Activated CD8-positive, alpha-beta memory T cell treated with anti-CD3 and anti-CD28 coated beads for 4 hours (primary cell): Measurements from ENCODE around the gene RHOBTB3.

Source experiments
- DNase-seq, 2 donors: peaks; one replicate each; pipeline ENCODE4 v3.0.0-alpha.2; 2020; ENCODE audit warnings: low read depth in 2 of 2

The RHOBTB3 gene

GRCh38 chr5:95731571-95732554, 727 bp downstream of the RHOBTB3 start:
- no peak for DNase-seq

DNA sequence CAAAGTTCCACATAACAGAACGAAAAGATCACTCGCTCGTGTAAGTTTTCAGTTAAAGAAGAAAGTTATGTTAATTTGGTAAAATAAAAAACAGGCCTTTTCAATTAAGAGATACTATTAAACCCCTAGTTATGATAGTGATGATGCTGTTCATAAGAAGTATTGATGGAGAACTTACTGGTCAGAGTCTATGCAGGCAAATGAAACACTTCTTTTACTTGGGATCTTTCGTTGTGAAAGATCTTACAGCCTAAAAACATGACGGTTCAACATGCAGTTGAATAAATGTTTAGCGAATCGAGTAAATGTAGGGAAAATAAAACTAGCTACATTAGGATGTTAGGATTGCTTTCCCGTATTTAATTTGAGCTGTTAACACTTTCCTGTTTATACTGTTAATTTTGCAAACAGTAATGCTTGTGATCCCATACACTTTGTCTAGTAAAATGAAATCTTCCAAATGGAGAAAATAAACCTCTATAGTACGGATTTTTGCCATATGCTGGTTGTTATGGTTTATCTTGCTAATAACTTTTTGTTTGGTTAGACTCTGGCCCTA, 2.0 kb downstream of the RHOBTB3 start:
- DNase-seq, result no peak

DNA sequence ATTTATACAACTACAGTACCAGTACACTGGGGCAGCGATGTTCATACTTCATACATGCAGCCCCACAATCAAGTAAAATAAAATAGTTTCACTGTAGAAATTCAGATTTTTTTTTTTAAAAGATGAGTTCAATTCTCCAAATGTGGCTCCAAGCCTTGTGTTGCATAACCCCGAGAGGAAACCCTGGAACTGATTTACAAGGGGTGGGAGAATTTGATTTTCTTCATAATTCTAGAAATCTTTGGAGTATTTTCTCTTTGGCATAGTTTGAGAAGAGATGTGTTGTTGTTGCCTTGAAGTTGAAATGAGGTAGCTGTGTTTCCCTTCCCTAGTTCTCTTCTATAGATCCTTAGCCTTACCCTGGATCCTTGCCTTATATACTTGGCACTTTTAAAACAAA, 3.1 kb downstream of the RHOBTB3 start:
- no peak for DNase-seq

- no peak for DNase-seq
Measured at GRCh38 chr5:95734906-95735305, 3.8 kb downstream of the RHOBTB3 start.

DNA sequence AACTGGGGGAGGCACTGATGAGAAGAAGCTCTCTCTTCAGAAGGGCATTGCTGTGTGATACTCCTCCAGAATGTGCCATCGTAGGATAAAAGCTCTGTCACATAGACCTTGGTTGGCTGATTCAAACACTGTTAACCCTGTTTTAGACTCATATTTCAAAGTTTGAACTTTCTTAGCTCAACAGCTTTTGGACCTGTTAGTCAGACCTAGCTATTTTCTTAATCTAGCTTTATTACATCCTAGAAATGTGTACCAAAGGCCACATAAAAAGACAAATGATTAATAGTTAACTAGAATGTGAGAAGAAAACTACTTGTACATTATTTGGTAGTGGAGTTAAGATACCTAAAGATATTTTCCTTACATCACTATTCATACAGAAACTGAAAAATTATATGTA, 4.3 kb downstream of the RHOBTB3 start:
- no peak for DNase-seq

GRCh38 chr5:95738072-95738471, 6.9 kb downstream of the RHOBTB3 start:
- no peak for DNase-seq

DNA sequence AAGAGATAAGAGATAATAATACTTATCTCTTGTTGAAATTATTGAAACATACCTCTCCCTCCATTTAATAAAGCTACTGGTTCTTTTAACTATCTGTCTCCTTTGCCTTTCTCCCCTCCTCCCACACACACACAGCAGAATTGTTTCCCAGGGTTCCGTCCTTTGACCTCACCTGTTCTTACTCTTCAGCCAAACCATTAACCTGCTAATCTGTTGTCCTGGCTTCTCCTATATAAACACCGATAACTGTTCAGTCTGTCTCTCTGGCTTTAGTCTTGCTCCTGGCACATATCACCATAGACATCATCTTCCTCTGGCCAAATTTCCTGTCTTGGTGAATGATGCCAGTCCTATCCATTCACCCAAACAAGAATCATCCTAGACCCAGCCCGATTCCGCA, 7.7 kb downstream of the RHOBTB3 start:
- no peak for DNase-seq

DNA sequence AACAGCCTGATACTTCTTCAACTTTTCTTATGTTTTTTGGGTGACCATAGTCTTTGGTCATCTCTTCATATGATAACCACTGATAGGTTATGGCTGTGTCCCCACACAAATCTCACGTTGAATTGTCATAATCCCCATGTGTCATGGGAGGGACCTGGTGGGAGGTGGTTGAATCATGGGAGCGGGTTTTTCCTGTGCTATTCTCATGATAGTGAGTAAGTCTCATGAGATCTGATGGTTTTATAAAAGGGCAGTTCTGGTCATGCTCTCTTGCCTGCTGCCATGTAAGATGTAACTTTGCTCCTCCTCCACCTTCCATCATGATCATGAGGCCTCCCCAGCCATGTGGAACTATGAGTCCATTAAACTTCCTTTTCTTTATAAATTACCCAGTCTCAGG, 8.7 kb downstream of the RHOBTB3 start:
- DNase-seq, result no peak

DNA sequence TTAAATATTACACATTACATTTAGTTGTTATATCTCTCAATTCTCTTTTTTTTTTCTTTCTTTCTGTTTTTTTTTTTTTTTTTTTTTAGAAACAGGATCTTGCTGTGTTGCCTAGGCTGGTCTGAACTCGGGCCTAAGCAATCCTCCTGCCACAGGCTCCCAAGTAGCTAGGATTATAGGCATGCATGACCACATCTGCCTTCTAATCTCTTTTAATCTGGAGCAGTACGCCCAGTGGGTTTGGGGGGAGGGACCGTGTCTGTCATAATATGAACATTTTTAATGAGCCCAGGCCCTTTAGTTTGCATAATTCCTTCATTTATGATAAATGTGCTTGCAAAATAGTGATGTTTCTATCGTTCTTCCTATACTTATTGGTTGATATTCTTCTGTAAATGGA, 10.3 kb downstream of the RHOBTB3 start:
- DNase-seq, result no peak

DNA sequence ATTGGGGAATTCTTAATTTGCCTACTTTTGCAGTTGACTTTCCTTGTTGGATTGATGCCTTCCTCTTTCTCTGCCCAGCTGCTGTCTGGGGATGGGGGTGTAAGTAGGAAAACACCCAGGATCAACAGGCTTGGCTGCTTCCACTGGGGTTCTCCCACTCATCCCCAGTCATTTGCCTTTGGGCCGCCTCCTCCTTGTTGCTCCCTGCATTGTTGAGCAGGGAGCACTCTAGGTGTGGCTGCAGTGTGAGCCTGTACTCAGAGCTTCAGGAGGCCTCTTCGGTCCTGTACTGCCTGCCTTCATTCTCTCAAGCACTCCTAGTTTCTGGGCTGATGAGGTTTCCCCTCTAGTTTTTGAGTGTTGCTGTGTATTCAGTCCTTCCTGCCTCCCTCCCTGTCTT, 12.1 kb downstream of the RHOBTB3 start:
- no peak for DNase-seq

GRCh38 chr5:95743877-95744276, 12.7 kb downstream of the RHOBTB3 start:
- no peak for DNase-seq

DNA sequence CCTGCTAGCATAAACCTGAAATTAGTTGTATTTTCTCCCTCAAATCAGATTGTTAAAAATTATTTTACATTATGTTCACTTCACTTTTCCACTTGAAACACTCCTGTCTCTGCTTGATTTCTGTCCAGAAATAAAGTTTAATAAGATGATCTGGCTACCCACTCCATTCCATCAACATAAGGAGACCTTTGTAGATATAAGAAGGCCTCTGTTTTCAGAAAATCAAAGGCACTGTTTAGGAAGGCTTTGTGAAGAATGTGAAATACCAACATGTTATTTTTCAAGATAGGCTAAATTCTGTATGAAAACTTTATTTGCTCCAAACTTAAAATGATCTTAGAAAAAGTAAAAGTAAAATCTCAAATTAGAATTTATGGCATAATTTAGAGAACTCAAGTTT, 15.1 kb downstream of the RHOBTB3 start:
- no peak for DNase-seq

- no peak for DNase-seq
Measured at GRCh38 chr5:95746722-95747679, 15.9 kb downstream of the RHOBTB3 start.

- no peak for DNase-seq
Measured at GRCh38 chr5:95748133-95748532, 17.0 kb downstream of the RHOBTB3 start.

DNA sequence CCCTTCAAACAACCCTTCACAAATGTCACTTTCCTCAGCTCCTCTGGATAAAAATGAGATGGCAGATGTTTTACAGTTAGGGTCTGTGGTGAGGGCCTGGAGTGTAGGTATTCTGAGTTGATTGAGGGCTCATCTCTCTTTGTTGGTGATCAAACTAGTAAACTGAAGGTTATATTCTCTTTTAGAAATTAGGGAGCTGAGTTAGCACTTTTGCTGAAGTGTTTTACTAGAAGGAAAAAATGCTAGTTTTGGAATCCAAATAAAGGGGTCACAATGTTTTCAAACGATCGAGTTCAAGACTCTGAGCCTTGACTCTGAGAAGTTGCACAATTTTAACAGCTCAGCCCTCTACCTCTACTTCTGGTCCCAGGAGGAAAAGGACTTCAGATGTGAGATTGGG, 23.4 kb downstream of the RHOBTB3 start:
- DNase-seq, result no peak

DNA sequence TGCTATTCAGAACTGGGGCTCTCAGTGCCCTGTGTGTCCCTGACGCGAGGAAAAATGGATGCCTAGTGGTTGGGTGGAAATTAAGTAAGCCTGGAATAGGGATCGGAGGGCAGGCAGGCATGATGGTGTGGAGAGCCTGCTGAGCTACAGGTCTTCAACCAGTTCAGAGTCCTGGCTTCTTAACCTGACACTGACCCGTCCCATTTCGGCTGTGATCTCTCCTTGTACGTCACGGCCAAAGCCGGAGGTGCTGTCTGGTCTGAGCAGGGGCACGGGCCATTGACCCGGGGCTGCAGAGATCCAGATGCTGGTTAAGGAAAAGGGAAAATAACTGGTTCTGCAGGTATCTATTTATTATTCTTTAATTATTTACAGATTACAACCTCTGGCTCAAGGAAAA, 27.9 kb downstream of the RHOBTB3 start:
- no peak for DNase-seq

DNA sequence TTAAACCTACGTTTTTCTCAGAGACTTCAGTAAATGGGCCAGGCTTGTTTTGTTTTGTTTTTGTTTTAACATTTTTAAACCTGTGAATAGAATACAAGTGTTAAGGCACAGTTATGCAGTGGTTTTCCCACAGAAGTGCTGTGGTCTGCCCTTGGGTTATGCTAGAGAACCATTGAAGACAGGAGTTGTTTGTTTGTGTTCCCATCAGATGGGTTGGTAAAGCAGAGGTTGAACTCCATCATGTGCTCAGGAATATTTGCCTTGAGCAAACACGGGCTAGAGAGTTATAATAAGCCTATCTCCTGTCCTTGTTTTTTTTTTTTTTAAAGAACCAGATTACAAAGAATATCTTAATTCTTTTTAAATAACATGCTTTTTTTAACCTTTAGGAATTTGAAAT, 28.5 kb downstream of the RHOBTB3 start:
- DNase-seq, result no peak

- DNase-seq, result no peak
Measured at GRCh38 chr5:95760273-95761191, 29.4 kb downstream of the RHOBTB3 start.

DNA sequence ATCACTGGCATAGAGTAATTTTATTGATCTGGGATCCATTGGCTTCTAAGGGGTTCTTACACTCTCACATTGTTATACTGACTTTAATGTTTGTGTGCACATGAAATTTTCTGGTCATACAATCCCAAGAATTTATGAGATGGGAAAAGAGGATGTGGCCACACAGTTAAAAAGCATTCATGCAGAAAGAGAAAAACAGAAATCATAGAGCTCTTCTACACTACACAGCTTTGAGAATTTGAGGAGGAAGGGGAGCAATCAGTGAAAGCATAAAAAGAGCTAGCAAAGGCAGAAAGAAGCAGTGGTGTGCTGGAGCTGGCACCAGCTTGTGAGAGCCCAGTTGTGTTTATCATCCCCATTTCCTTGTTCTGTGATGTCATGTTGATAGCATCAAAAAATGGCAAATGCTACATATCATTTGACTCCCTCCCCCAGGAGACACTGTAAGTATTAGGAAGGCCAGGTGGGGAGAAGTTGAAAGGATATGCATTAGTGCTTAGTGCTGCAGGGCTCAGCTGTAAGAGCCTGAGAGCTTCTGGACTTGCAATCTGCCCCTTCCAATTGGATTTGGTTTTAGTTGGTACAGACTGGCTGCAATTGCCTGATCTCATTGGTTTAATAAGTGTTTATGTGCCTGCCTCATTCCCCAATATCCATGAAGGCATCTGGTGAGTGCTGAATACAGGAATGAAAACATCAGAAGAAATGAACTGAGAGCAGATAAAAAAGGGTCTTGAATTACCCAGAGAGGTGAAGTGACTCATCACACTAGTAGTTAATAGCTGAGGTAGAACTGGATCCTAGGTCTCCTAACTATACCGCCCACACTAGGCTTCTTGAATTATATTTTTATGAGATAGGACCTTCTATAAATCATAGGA, 30.9 kb downstream of the RHOBTB3 start:
- no peak for DNase-seq

- no peak for DNase-seq
Measured at GRCh38 chr5:95762652-95763041, 31.5 kb downstream of the RHOBTB3 start.
